Right lobe of liver (tissue), 4 donors: ENCODE data around the gene SEC14L1.

ENCODE experiments used
- POLR2A ChIP-seq: fragments of 450-650 bp; IDR thresholded peaks from one replicate; pipeline ENCODE4 v1.6.1; 2017; ENCODE audit warnings: antibody characterized with exemption, mild to moderate bottlenecking
- TF ChIP-seq, protein P1 (sequence below), 4 donors: fragments of 200-600 bp in 3 of 4; fragments of 450-650 bp in 1 of 4; IDR thresholded peaks; one replicate each; pipeline versions ENCODE4 v1.5.1 to v1.8.0; 2016 to 2022; ENCODE audit warnings: antibody characterized with exemption in 4 of 4, mild to moderate bottlenecking in 2 of 4
- donor health status: DM: no; HTN: no; CAD: no.
- donor health status: DM: no; HTN: no; CAD: no.
- donor health status: DM: no; HTN: yes; CAD: no.

DNA sequence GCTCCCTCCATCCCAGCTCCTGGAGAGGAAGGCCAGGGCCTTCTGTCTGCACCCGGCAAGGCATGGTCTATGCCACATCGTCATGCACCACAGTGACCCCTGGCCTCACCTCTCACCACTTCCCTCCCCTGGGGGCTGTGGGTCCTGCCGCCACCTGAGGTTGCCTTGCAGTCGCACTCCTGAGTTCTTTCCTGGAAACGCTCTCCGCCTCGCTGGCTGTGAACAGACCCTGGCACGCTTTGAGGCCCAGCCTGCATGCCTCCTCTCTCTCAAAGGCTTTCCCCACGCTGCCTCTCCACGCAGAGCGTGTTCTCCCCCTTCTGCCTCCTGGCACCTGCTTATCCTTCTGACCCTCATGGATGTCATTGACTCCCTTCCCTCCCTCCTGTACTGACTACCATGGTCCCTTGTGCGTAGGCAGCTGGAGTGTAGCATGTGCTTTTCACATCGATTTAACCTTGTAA lies 45.4 kb downstream of the SEC14L1 start:
- TF ChIP-seq, protein P1, sequence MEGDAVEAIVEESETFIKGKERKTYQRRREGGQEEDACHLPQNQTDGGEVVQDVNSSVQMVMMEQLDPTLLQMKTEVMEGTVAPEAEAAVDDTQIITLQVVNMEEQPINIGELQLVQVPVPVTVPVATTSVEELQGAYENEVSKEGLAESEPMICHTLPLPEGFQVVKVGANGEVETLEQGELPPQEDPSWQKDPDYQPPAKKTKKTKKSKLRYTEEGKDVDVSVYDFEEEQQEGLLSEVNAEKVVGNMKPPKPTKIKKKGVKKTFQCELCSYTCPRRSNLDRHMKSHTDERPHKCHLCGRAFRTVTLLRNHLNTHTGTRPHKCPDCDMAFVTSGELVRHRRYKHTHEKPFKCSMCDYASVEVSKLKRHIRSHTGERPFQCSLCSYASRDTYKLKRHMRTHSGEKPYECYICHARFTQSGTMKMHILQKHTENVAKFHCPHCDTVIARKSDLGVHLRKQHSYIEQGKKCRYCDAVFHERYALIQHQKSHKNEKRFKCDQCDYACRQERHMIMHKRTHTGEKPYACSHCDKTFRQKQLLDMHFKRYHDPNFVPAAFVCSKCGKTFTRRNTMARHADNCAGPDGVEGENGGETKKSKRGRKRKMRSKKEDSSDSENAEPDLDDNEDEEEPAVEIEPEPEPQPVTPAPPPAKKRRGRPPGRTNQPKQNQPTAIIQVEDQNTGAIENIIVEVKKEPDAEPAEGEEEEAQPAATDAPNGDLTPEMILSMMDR (IDR thresholded peaks at IDR 0.05): no peak
- TF ChIP-seq POLR2A: no peak
